ENCODE results near the gene TIGD1. TPM values are rescaled to one million over a fixed set of nuclear protein-coding genes. Genes with fewer than 3 reads are reported as not detected.

TIGD1 gene
- total and polyA plus RNA-seq, 2 experiments from 2014 or later = 7.6 to 9.3 TPM

DNA sequence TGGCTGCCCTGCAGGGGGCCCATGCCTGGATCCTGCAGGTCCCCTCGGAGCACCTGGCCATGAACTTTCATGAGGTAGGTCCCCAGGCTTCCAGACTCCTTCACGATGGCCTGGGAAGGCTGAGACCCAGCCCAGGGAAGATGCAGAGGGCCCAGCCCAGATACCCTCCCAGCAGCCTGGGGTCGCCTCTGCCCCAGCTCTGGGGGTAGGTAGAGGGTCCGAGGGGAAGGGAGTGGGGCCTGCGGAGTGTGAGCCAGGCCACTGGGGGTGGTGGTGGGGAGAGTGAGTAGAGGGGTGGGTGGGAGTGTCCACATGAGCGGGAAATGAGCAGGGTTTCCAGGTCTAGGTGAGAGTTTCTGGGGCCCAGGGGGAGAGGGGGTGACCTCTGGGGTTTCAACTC, 25.6 kb downstream of the TIGD1 start:
- H3F3A ChIP-seq (replicated peaks; ENCODE audit: low read depth) = 0 out of 2 replicates have a peak, but pooled peaks cover 3% of the 10 kb centered on the region
- no peak for ATAC-seq
- no peaks in the 10 kb centered on the region; the same call in 2 of the 3 replicates for H3K36me3 Mint-ChIP-seq (ENCODE audit: low read depth)
- no peaks in the 10 kb centered on the region for H3K9me3 Mint-ChIP-seq
- H4K20me1 ChIP-seq (replicated peaks; ENCODE audit: insufficient read depth) = no peaks in the 10 kb centered on the region; the same call in 1 of the 2 replicates
- H3K27ac Mint-ChIP-seq = no peak overlapping the region
- H3K27ac ChIP-seq (ENCODE audit: low read depth) = no peak overlapping the region
- peaks cover 46% of the 10 kb centered on the region for H3K27me3 Mint-ChIP-seq (ENCODE audit: insufficient read depth, low read depth, poor library complexity)
- peaks cover 44% of the 10 kb centered on the region for H3K27me3 ChIP-seq (ENCODE audit: insufficient read depth)
- H2AFZ ChIP-seq = no peak overlapping the region
- TF ChIP-seq, protein P1, sequence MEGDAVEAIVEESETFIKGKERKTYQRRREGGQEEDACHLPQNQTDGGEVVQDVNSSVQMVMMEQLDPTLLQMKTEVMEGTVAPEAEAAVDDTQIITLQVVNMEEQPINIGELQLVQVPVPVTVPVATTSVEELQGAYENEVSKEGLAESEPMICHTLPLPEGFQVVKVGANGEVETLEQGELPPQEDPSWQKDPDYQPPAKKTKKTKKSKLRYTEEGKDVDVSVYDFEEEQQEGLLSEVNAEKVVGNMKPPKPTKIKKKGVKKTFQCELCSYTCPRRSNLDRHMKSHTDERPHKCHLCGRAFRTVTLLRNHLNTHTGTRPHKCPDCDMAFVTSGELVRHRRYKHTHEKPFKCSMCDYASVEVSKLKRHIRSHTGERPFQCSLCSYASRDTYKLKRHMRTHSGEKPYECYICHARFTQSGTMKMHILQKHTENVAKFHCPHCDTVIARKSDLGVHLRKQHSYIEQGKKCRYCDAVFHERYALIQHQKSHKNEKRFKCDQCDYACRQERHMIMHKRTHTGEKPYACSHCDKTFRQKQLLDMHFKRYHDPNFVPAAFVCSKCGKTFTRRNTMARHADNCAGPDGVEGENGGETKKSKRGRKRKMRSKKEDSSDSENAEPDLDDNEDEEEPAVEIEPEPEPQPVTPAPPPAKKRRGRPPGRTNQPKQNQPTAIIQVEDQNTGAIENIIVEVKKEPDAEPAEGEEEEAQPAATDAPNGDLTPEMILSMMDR (conservative IDR thresholded peaks at IDR 0.05; ENCODE audit: low read depth in 2 of 2) = no peak
- TF ChIP-seq ZNF462 (CRISPR knock-in tag; IDR thresholded peaks at IDR 0.05) (no peak), ZNF114 (CRISPR knock-in tag; IDR thresholded peaks at IDR 0.05) (no peak), STAT1 (IDR thresholded peaks at IDR 0.05; ENCODE audit: unreplicated experiment) (no peak), POLR2AphosphoS5 (IDR thresholded peaks at IDR 0.05; ENCODE audit: low read depth) (no peak), ZNF331 (CRISPR knock-in tag; IDR thresholded peaks at IDR 0.05; ENCODE audit: low read depth) (no peak), EZH2 (IDR thresholded peaks at IDR 0.05; ENCODE audit: low read depth, unreplicated experiment) (no peak), CREB1 (CRISPR knock-in tag; IDR thresholded peaks at IDR 0.05; ENCODE audit: low read depth) (no peak), NANOG (IDR thresholded peaks at IDR 0.05; ENCODE audit: borderline replicate concordance) (no peak), EZH2phosphoT487 (IDR thresholded peaks at IDR 0.05; ENCODE audit: unreplicated experiment) (no peak), JUNB (IDR thresholded peaks at IDR 0.05; ENCODE audit: unreplicated experiment) (no peak)
- TF ChIP-seq, protein P2, sequence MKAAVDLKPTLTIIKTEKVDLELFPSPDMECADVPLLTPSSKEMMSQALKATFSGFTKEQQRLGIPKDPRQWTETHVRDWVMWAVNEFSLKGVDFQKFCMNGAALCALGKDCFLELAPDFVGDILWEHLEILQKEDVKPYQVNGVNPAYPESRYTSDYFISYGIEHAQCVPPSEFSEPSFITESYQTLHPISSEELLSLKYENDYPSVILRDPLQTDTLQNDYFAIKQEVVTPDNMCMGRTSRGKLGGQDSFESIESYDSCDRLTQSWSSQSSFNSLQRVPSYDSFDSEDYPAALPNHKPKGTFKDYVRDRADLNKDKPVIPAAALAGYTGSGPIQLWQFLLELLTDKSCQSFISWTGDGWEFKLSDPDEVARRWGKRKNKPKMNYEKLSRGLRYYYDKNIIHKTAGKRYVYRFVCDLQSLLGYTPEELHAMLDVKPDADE (IDR thresholded peaks at IDR 0.05) = no peak
- TF ChIP-seq, protein P3, sequence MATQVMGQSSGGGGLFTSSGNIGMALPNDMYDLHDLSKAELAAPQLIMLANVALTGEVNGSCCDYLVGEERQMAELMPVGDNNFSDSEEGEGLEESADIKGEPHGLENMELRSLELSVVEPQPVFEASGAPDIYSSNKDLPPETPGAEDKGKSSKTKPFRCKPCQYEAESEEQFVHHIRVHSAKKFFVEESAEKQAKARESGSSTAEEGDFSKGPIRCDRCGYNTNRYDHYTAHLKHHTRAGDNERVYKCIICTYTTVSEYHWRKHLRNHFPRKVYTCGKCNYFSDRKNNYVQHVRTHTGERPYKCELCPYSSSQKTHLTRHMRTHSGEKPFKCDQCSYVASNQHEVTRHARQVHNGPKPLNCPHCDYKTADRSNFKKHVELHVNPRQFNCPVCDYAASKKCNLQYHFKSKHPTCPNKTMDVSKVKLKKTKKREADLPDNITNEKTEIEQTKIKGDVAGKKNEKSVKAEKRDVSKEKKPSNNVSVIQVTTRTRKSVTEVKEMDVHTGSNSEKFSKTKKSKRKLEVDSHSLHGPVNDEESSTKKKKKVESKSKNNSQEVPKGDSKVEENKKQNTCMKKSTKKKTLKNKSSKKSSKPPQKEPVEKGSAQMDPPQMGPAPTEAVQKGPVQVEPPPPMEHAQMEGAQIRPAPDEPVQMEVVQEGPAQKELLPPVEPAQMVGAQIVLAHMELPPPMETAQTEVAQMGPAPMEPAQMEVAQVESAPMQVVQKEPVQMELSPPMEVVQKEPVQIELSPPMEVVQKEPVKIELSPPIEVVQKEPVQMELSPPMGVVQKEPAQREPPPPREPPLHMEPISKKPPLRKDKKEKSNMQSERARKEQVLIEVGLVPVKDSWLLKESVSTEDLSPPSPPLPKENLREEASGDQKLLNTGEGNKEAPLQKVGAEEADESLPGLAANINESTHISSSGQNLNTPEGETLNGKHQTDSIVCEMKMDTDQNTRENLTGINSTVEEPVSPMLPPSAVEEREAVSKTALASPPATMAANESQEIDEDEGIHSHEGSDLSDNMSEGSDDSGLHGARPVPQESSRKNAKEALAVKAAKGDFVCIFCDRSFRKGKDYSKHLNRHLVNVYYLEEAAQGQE (IDR thresholded peaks at IDR 0.05; ENCODE audit: unreplicated experiment) = no peak
- H3K4me2 ChIP-seq = peak overlapping the region; percentile 86; the same call in 1 of the 2 replicates
- peak overlapping the region; percentile 68; the same call in 1 of the 2 replicates for H3K4me3 ChIP-seq
- no peaks in the 10 kb centered on the region for H3K79me2 ChIP-seq (replicated peaks; ENCODE audit: insufficient read depth)
- H3K4me1 Mint-ChIP-seq = peaks cover 8% of the 10 kb centered on the region
- H3K36me3 ChIP-seq (ENCODE audit: insufficient read depth) = no peaks in the 10 kb centered on the region
- no peaks in the 10 kb centered on the region for H3K9me2 ChIP-seq (ENCODE audit: insufficient read depth)
- no peaks in the 10 kb centered on the region; the same call in 1 of the 2 replicates for H3K4me1 ChIP-seq (ENCODE audit: insufficient read depth)
- DNase-seq (ENCODE audit: low spot score) = no peak
- H3K4me3 Mint-ChIP-seq = no peak overlapping the region

All from GM23338 (cell line).